ENCODE results near the gene MAGI2. TPM values are rescaled to one million over a fixed set of nuclear protein-coding genes. Genes with fewer than 3 reads are reported as not detected.

Gene MAGI2
- polyA plus RNA-seq, 3 donors = 0.03 to 0.11 TPM; not detected in 1

GRCh38 chr7:79307376-79307775 is 146.1 kb downstream of the MAGI2 start:
- no peaks in the 10 kb centered on the region for H3K4me1 ChIP-seq (ENCODE audit: control insufficient read depth in 1 of 2, insufficient read depth in 2 of 2, low read length in 2 of 2)
- Mint-ChIP-seq H3K36me3 (no peaks in the 10 kb centered on the region), H3K4me1 (no peaks in the 10 kb centered on the region), H3K9me3 (no peaks in the 10 kb centered on the region), H3K27me3 (ENCODE audit: low read depth in 3 of 3) (peaks cover 0 to 1% (median 0%) of the 10 kb centered on the region in 3 donors), H3K4me3 (no peak overlapping the region), H3K27ac (no peak overlapping the region)
- no peak for DNase-seq
- H2AFZ ChIP-seq (ENCODE audit: insufficient read depth, low read depth, low read length, poor library complexity, severe bottlenecking) = no peak overlapping the region
- H4K20me1 ChIP-seq (ENCODE audit: insufficient read depth, low read length) = no peaks in the 10 kb centered on the region
- no peak overlapping the region for H3K4me2 ChIP-seq (replicated peaks; ENCODE audit: extremely low read depth, low read length, poor library complexity, severe bottlenecking)
- no CpG with 5 or more reads among the region's 3 CpGs for WGBS (ENCODE audit: insufficient coverage)
- no peak overlapping the region for H3K9ac ChIP-seq (ENCODE audit: insufficient read depth, low read length, poor library complexity, severe bottlenecking)
- H3K79me2 ChIP-seq (ENCODE audit: insufficient read depth, low read length) = no peaks in the 10 kb centered on the region
- H3K36me3 ChIP-seq (replicated peaks in 1 of 2; ENCODE audit: control insufficient read depth in 1 of 2, insufficient read depth in 2 of 2, low read length in 2 of 2) = no peaks in the 10 kb centered on the region
- no peak overlapping the region for H3K27ac ChIP-seq (ENCODE audit: low read depth in 1 of 2, low read length in 2 of 2)
- no peaks in the 10 kb centered on the region for H3K9me3 ChIP-seq (replicated peaks in 1 of 2; ENCODE audit: control insufficient read depth in 1 of 2, insufficient read depth in 1 of 2, low read length in 2 of 2)
- no peaks in the 10 kb centered on the region for H3K27me3 ChIP-seq (ENCODE audit: control insufficient read depth in 2 of 2, insufficient read depth in 2 of 2, low read length in 2 of 2)
- H3K4me3 ChIP-seq (replicated peaks in 1 of 3; ENCODE audit: low read depth in 2 of 3, low read length in 3 of 3) = no peak overlapping the region
- no peak for TF ChIP-seq CTCF (IDR thresholded peaks at IDR 0.05)
- intact Hi-C loops (cut with micrococcal nuclease) = no loop called here

GRCh38 chr7:79304711-79305110 is 148.8 kb downstream of the MAGI2 start:
- H3K4me3 ChIP-seq (replicated peaks in 1 of 3; ENCODE audit: low read depth in 2 of 3, low read length in 3 of 3) = no peak overlapping the region
- H3K4me3 Mint-ChIP-seq = no peak overlapping the region
- peaks cover 0 to 2% (median 1%) of the 10 kb centered on the region in 3 donors for H3K27me3 Mint-ChIP-seq (ENCODE audit: low read depth in 3 of 3)
- no peaks in the 10 kb centered on the region for H3K79me2 ChIP-seq (ENCODE audit: insufficient read depth, low read length)
- H3K36me3 Mint-ChIP-seq = no peaks in the 10 kb centered on the region
- H2AFZ ChIP-seq (ENCODE audit: insufficient read depth, low read depth, low read length, poor library complexity, severe bottlenecking) = no peak overlapping the region
- H3K9ac ChIP-seq (ENCODE audit: insufficient read depth, low read length, poor library complexity, severe bottlenecking) = no peak overlapping the region
- no peak for DNase-seq
- no peaks in the 10 kb centered on the region for H3K27me3 ChIP-seq (ENCODE audit: control insufficient read depth in 2 of 2, insufficient read depth in 2 of 2, low read length in 2 of 2)
- no peaks in the 10 kb centered on the region for H4K20me1 ChIP-seq (ENCODE audit: insufficient read depth, low read length)
- H3K9me3 ChIP-seq (replicated peaks in 1 of 2; ENCODE audit: control insufficient read depth in 1 of 2, insufficient read depth in 1 of 2, low read length in 2 of 2) = no peaks in the 10 kb centered on the region
- no peak overlapping the region for H3K27ac ChIP-seq (ENCODE audit: low read depth in 1 of 2, low read length in 2 of 2)
- WGBS (ENCODE audit: insufficient coverage) = no CpG with 5 or more reads among the region's 2 CpGs
- no peaks in the 10 kb centered on the region for H3K4me1 ChIP-seq (ENCODE audit: control insufficient read depth in 1 of 2, insufficient read depth in 2 of 2, low read length in 2 of 2)
- H3K9me3 Mint-ChIP-seq = no peaks in the 10 kb centered on the region
- no peak for TF ChIP-seq CTCF (IDR thresholded peaks at IDR 0.05)
- no peaks in the 10 kb centered on the region for H3K36me3 ChIP-seq (replicated peaks in 1 of 2; ENCODE audit: control insufficient read depth in 1 of 2, insufficient read depth in 2 of 2, low read length in 2 of 2)
- H3K27ac Mint-ChIP-seq = no peak overlapping the region
- peaks cover 5% of the 10 kb centered on the region for H3K4me1 Mint-ChIP-seq
- intact Hi-C loops (cut with micrococcal nuclease) = no loop called here
- H3K4me2 ChIP-seq (replicated peaks; ENCODE audit: extremely low read depth, low read length, poor library complexity, severe bottlenecking) = no peak overlapping the region

Measured in CD14-positive monocyte (primary cell).